Ovary (tissue), 3 donors: ENCODE results near the gene PAX2.

ENCODE experiments used
- CTCF ChIP-seq, 3 donors: fragments of 450-650 bp in 2 of 3; fragments of 200-600 bp in 1 of 3; IDR thresholded peaks; one replicate each; pipeline versions ENCODE4 v1.5.1 to v1.8.0; 2016 to 2022; ENCODE audit warnings: antibody characterized with exemption in 3 of 3, mild to moderate bottlenecking in 1 of 3
- POLR2A ChIP-seq: fragments of 450-650 bp; IDR thresholded peaks from one replicate; pipeline ENCODE4 v1.6.1; 2017; ENCODE audit warnings: antibody characterized with exemption, mild to moderate bottlenecking, moderate library complexity
- donor health status: DM: no; HTN: no; CAD: no.

GRCh38 chr10:100825325-100825875 is 80.0 kb downstream of the PAX2 start:
- TF ChIP-seq POLR2A (no peak), CTCF (IDR thresholded peaks at IDR 0.05) (no peak)
